ENCODE data around the gene TRIM33. TPM values are rescaled to one million over a fixed set of nuclear protein-coding genes. Genes with fewer than 3 reads are reported as not detected.

Gene TRIM33
- total RNA-seq, 1 donor from 2014 or later: 15.3 TPM

- TF ChIP-seq CTCF (conservative IDR thresholded peaks at IDR 0.05; ENCODE audit: low read depth, low read length): no peak
- H3K4me3 ChIP-seq (ENCODE audit: low read depth, low read length): no peak overlapping the region
- DNase-seq (ENCODE audit: low read depth): peak; percentile 61
These were observed 42.1 kb downstream of the TRIM33 start for GRCh38 chr1:114468710-114469468.

- TF ChIP-seq CTCF (conservative IDR thresholded peaks at IDR 0.05; ENCODE audit: low read depth, low read length): no peak
- no peak overlapping the region for H3K4me3 ChIP-seq (ENCODE audit: low read depth, low read length)
- DNase-seq (ENCODE audit: low read depth): no peak
These were observed 43.0 kb downstream of the TRIM33 start for GRCh38 chr1:114468047-114468446.

- no peak for DNase-seq (ENCODE audit: low read depth)
- no peak overlapping the region for H3K4me3 ChIP-seq (ENCODE audit: low read depth, low read length)
- no peak for TF ChIP-seq CTCF (conservative IDR thresholded peaks at IDR 0.05; ENCODE audit: low read depth, low read length)
These were observed 43.5 kb downstream of the TRIM33 start for GRCh38 chr1:114467491-114467890.

GRCh38 chr1:114466334-114467014, 44.5 kb downstream of the TRIM33 start:
- no peak for TF ChIP-seq CTCF (conservative IDR thresholded peaks at IDR 0.05; ENCODE audit: low read depth, low read length)
- DNase-seq (ENCODE audit: low read depth): no peak
- no peak overlapping the region for H3K4me3 ChIP-seq (ENCODE audit: low read depth, low read length)

- no peak for TF ChIP-seq CTCF (conservative IDR thresholded peaks at IDR 0.05; ENCODE audit: low read depth, low read length)
- no peak overlapping the region for H3K4me3 ChIP-seq (ENCODE audit: low read depth, low read length)
These were observed 48.0 kb downstream of the TRIM33 start for GRCh38 chr1:114462963-114463362.

GRCh38 chr1:114462341-114462740, 48.7 kb downstream of the TRIM33 start:
- no peak for DNase-seq (ENCODE audit: low read depth)
- TF ChIP-seq CTCF (conservative IDR thresholded peaks at IDR 0.05; ENCODE audit: low read depth, low read length): no peak
- no peak overlapping the region for H3K4me3 ChIP-seq (ENCODE audit: low read depth, low read length)

More at GRCh38 chr1:114462963-114463362, 48.0 kb downstream of the TRIM33 start:
- no peak for DNase-seq (ENCODE audit: low read depth)
